Endothelial cell of umbilical vein (primary cell): ENCODE data around the gene PDE3B. TPM values are rescaled to one million over a fixed set of nuclear protein-coding genes. Genes with fewer than 3 reads are reported as not detected.

Experiments used
- BruUV-seq: library from RNA; stranded (reverse); fragments of 400-500 nt; replicated peaks from 2 replicates; lab custom pipeline; 2021; lab: Mats Ljungman, UMichigan
- CTCF ChIA-PET: fragments of 300-600, 350-600 bp; sonication (Branson Sonifier 250); formaldehyde crosslinking; loops from one replicate; lab custom pipeline; 2021; ENCODE audit warnings: antibody characterized with exemption, inconsistent platforms; lab: Charles Lee
- POLR2A ChIA-PET: fragments of 300-600, 350-600 bp; sonication (Branson Sonifier 250); formaldehyde crosslinking; loops from one replicate; lab custom pipeline; 2021; ENCODE audit warnings: antibody characterized with exemption, inconsistent platforms; lab: Charles Lee
- DNase-seq: peaks from one replicate; pipeline ENCODE4 v3.0.0-alpha.2; 2011; ENCODE audit warnings: low read depth, low spot score
- FAIRE-seq: peaks from 2 replicates; lab custom pipeline; 2011; peaks lifted over from hg19 to GRCh38; lab: Jason Lieb, UNC
- H2AFZ ChIP-seq: 2 replicates; pipeline ENCODE4 v1.6.0; 2012; ENCODE audit warnings: low read depth, low read length, control low read depth, inconsistent platforms
- H3K27ac ChIP-seq: 2 replicates; pipeline ENCODE4 v1.5.1; 2011; ENCODE audit warnings: low read depth, mild to moderate bottlenecking, control low read depth, low read length, moderate library complexity; ENCODE audit not compliant: insufficient read depth
- H3K27me3 ChIP-seq, 2 experiments: 2 replicates each; pipeline versions ENCODE4 v1.6.0 to v1.6.1; 2011; ENCODE audit warnings: low read length in 2 of 2, mixed read lengths in 1 of 2; ENCODE audit not compliant: control insufficient read depth in 2 of 2, insufficient read depth in 2 of 2
- H3K36me3 ChIP-seq, 2 experiments: 2 replicates in 1 of 2; 3 replicates in 1 of 2; pipeline ENCODE4 v1.5.1; 2011; ENCODE audit warnings: low read length in 2 of 2, mild to moderate bottlenecking in 1 of 2, moderate library complexity in 1 of 2; ENCODE audit not compliant: control insufficient read depth in 2 of 2, insufficient read depth in 2 of 2; ENCODE audit errors: extremely low read depth in 1 of 2
- H3K4me1 ChIP-seq: 3 replicates; pipeline ENCODE4 v1.5.1; 2011; ENCODE audit warnings: mild to moderate bottlenecking, low read length; ENCODE audit not compliant: control insufficient read depth, insufficient read depth; ENCODE audit errors: extremely low read depth
- H3K4me2 ChIP-seq: 2 replicates; pipeline ENCODE4 v1.6.1; 2011; ENCODE audit warnings: low read length, control low read depth, mixed read lengths; ENCODE audit not compliant: insufficient read depth
- H3K4me3 ChIP-seq, 3 experiments: fragments of 200-600 bp in 1 of 3; sonication (generic), shearing (Covaris generic) in 1 of 3; replicated peaks in 1 of 3; 2 replicates each; pipeline ENCODE4 v1.5.1; 2011 to 2016; ENCODE audit warnings: control low read depth in 3 of 3, low read length in 3 of 3, mild to moderate bottlenecking in 2 of 3, inconsistent platforms in 1 of 3, low read depth in 1 of 3, moderate library complexity in 1 of 3; ENCODE audit not compliant: insufficient read depth in 1 of 3
- H3K79me2 ChIP-seq: 2 replicates; pipeline ENCODE4 v1.6.0; 2012; ENCODE audit warnings: low read length, inconsistent platforms; ENCODE audit not compliant: control insufficient read depth, insufficient read depth
- H3K9ac ChIP-seq: replicated peaks from 2 replicates; pipeline ENCODE3; 2011; ENCODE audit warnings: low read length, control low read depth; ENCODE audit not compliant: insufficient read depth; ENCODE audit errors: extremely low read depth
- H3K9me1 ChIP-seq: replicated peaks from 3 replicates; pipeline ENCODE4 v1.6.0; 2011; ENCODE audit warnings: mild to moderate bottlenecking, low read length; ENCODE audit not compliant: control insufficient read depth, insufficient read depth; ENCODE audit errors: extremely low read depth
- H3K9me3 ChIP-seq: replicated peaks from 2 replicates; pipeline ENCODE4 v1.5.1; 2012; ENCODE audit warnings: low read length, inconsistent platforms; ENCODE audit not compliant: control insufficient read depth, insufficient read depth
- H4K20me1 ChIP-seq: replicated peaks from 2 replicates; pipeline ENCODE3; 2011; ENCODE audit warnings: mild to moderate bottlenecking, low read length; ENCODE audit not compliant: control insufficient read depth, insufficient read depth; ENCODE audit errors: extremely low read depth
- EZH2 ChIP-seq: IDR thresholded peaks from 2 replicates; pipeline ENCODE4 v1.6.1; 2012; ENCODE audit warnings: borderline replicate concordance, low read depth, mild to moderate bottlenecking, moderate library complexity, low read length, inconsistent platforms; ENCODE audit not compliant: severe bottlenecking
- GATA2 ChIP-seq: IDR thresholded peaks from 2 replicates; pipeline ENCODE4 v1.7.0; 2011; ENCODE audit warnings: low read depth, mild to moderate bottlenecking, moderate library complexity, mixed read lengths, low read length; ENCODE audit not compliant: insufficient read length, insufficient read depth
- JUN ChIP-seq: IDR thresholded peaks from 2 replicates; pipeline ENCODE4 v1.6.1; 2011; ENCODE audit warnings: borderline replicate concordance, low read depth; ENCODE audit not compliant: insufficient read length, insufficient read depth
- dilution Hi-C: fragments of 300-500 bp; cut with MboI; formaldehyde crosslinking; loops from one replicate; pipeline ENCODE4 v1.15.0; 2019; ENCODE audit warnings: low sequenced_read_pairs; ENCODE audit not compliant: extremely low pct_ligation_motif_present
- intact Hi-C: fragments of 100-400 bp; cut with micrococcal nuclease; formaldehyde crosslinking; loops from one replicate; pipeline ENCODE4 v1.10.0; 2022
- polyA plus RNA-seq, 4 experiments: library from polyadenylated mRNA; depleted of rRNA in 3 of 4; stranded (reverse) in 3 of 4; unstranded in 1 of 4; fragments of >200 nt; gene quantifications; 2 replicates each; pipeline versions ENCODE4 v1.2.1 to v1.2.3, GENCODE V29; 2011 to 2012; ENCODE audit warnings: missing spikeins in 1 of 4
- total RNA-seq: library from RNA; stranded (reverse); gene quantifications from 2 replicates; pipeline ENCODE4 v1.2.3, GENCODE V29; 2021
- TF ChIP-seq, protein P1 (sequence below), 2 donors: IDR thresholded peaks; 1 replicate in 1 of 2; 2 replicates in 1 of 2; pipeline ENCODE4 v1.5.1; 2011; ENCODE audit warnings: low read length in 2 of 2, mild to moderate bottlenecking in 2 of 2, moderate library complexity in 2 of 2, control low read depth in 1 of 2, inconsistent platforms in 1 of 2, low read depth in 1 of 2; ENCODE audit not compliant: insufficient read depth in 1 of 2; ENCODE audit errors: extremely low read depth in 1 of 2

PDE3B gene
- total and polyA plus RNA-seq, 2 donors (not counting 3 experiments of a cell fraction or from before 2014, with no cell fraction given): 0.26 to 1.9 TPM

DNA sequence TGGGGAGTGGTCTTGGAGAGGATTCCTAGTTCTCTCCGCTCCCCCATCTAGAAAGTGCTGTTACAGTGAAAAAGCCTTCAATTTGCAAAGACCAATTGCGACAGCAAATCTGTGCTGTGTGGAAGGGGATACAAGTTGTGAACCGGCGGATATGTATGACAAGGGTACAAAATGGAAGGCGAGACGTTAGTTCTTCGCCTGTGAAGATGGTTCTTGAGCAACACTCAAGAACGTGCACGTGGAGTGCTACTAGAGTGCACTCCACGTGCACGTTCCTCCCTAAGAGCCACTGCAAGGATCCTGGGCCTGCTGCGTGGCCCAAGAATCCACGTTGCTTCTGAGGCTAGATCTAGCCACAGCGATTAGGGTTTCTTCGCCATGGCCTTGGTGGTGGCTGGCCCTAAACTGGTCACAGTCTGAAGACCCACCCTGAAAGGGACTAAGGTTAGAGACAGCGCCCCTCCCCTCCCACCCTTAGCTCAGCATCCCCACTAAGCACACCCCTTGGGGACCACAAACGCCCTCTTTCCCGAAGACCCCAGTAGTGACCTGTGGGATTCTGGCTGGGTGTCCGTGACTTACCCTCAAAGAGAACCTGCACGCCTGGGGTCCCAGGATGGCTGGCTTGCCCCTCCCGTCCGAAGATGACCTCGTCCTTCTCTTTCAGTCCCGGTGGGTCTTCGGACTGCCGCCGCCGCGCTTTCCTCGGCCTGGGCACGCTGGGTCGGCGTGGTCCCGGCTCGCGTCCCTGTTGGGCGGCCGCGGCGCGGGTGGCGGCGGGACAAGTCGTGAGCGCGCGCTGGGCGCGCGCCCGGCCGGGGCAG is 519 bp upstream of the PDE3B start:
- Histone ChIP-seq H3K36me3 (no peaks in the 10 kb centered on the region), H3K9ac (peak overlapping the region; percentile 49), H2AFZ (peak overlapping the region; percentile 99), H3K79me2 (no peaks in the 10 kb centered on the region), H3K4me2 (peak overlapping the region; percentile 97), H3K27me3 (peaks cover 8 to 15% of the 10 kb centered on the region in 2 experiments), H3K27ac (no peak overlapping the region), H3K9me3 (no peaks in the 10 kb centered on the region), H3K4me3 (peak overlapping the region; percentile 51 to 64 (median 52)), H3K4me1 (peaks cover 18% of the 10 kb centered on the region), H3K9me1 (no peaks in the 10 kb centered on the region), H4K20me1 (no peaks in the 10 kb centered on the region)
- FAIRE-seq: no peak
- dilution Hi-C loops (no loop called here), intact Hi-C loops (loop anchor here (5.0 kb wide), 4 partner anchors 124 to 264 kb away; partner anchors contain the start of gene CYP2R1)
- ChIA-PET POLR2A (no interaction called here), CTCF (interaction anchor here (0.6 kb wide), 1 partner anchor 11 kb away, joined by 3 read pairs; no protein-coding TSS in a partner anchor)
- TF ChIP-seq JUN: no peak
- TF ChIP-seq GATA2: no peak
- no peak for TF ChIP-seq EZH2
- no TSS peak for BruUV-seq
- DNase-seq: no peak

DNA sequence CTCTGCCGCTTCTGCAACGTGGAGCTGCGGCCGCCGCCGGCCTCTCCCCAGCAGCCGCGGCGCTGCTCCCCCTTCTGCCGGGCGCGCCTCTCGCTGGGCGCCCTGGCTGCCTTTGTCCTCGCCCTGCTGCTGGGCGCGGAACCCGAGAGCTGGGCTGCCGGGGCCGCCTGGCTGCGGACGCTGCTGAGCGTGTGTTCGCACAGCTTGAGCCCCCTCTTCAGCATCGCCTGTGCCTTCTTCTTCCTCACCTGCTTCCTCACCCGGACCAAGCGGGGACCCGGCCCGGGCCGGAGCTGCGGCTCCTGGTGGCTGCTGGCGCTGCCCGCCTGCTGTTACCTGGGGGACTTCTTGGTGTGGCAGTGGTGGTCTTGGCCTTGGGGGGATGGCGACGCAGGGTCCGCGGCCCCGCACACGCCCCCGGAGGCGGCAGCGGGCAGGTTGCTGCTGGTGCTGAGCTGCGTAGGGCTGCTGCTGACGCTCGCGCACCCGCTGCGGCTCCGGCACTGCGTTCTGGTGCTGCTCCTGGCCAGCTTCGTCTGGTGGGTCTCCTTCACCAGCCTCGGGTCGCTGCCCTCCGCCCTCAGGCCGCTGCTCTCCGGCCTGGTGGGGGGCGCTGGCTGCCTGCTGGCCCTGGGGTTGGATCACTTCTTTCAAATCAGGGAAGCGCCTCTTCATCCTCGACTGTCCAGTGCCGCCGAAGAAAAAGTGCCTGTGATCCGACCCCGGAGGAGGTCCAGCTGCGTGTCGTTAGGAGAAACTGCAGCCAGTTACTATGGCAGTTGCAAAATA is 816 bp downstream of the PDE3B start:
- dilution Hi-C loops: no loop called here
- ChIA-PET POLR2A (no interaction called here), CTCF (interaction anchor here (0.9 to 2.1 kb wide), 10 partner anchors 10 to 430 kb away, joined by 3 to 17 read pairs (median 4); partner anchors contain the start of gene PSMA1)
- Histone ChIP-seq H4K20me1 (no peaks in the 10 kb centered on the region), H3K4me3 (peak overlapping the region; percentile 51 to 65 (median 64)), H3K9me3 (no peaks in the 10 kb centered on the region), H3K9me1 (no peaks in the 10 kb centered on the region), H3K27ac (peak overlapping the region; percentile 15), H3K79me2 (no peaks in the 10 kb centered on the region), H3K4me2 (peak overlapping the region; percentile 97), H3K9ac (peak overlapping the region; percentile 49), H3K4me1 (peaks cover 18% of the 10 kb centered on the region), H2AFZ (peak overlapping the region; percentile 99), H3K27me3 (peaks cover 8 to 15% of the 10 kb centered on the region in 2 experiments), H3K36me3 (no peaks in the 10 kb centered on the region)
- TF ChIP-seq GATA2: no peak
- TF ChIP-seq, protein P1, sequence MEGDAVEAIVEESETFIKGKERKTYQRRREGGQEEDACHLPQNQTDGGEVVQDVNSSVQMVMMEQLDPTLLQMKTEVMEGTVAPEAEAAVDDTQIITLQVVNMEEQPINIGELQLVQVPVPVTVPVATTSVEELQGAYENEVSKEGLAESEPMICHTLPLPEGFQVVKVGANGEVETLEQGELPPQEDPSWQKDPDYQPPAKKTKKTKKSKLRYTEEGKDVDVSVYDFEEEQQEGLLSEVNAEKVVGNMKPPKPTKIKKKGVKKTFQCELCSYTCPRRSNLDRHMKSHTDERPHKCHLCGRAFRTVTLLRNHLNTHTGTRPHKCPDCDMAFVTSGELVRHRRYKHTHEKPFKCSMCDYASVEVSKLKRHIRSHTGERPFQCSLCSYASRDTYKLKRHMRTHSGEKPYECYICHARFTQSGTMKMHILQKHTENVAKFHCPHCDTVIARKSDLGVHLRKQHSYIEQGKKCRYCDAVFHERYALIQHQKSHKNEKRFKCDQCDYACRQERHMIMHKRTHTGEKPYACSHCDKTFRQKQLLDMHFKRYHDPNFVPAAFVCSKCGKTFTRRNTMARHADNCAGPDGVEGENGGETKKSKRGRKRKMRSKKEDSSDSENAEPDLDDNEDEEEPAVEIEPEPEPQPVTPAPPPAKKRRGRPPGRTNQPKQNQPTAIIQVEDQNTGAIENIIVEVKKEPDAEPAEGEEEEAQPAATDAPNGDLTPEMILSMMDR (IDR thresholded peaks at IDR 0.05; ENCODE audit: extremely low read depth in 1 of 2, insufficient read depth in 1 of 2, low read depth in 1 of 2, low read length in 2 of 2): peak in 1 of 2 donors; percentile 6
- peak; percentile 38 for DNase-seq
- intact Hi-C loops: loop anchor here (1.0 to 5.0 kb wide), 6 partner anchors 107 to 263 kb away; partner anchors contain the start of genes CYP2R1 and PSMA1
- BruUV-seq: no TSS peak
- peak; percentile 33 for FAIRE-seq
